SH-SY5Y (cell line): ENCODE data around the gene KRT37.

Source experiments
- GATA2 ChIP-seq: IDR thresholded peaks from 2 replicates; pipeline ENCODE4 v1.6.1; 2011; ENCODE audit warnings: mild to moderate bottlenecking, low read depth, low read length
- GATA3 ChIP-seq: IDR thresholded peaks from 2 replicates; pipeline ENCODE4 v1.6.1; 2011; ENCODE audit warnings: low read depth, mild to moderate bottlenecking, low read length, moderate library complexity

The KRT37 gene

GRCh38 chr17:41444186-41444585, 19.8 kb upstream of the KRT37 start:
- TF ChIP-seq GATA2: no peak
- no peak for TF ChIP-seq GATA3

GRCh38 chr17:41442739-41443138, 18.4 kb upstream of the KRT37 start:
- TF ChIP-seq GATA2 (no peak), GATA3 (no peak)

GRCh38 chr17:41440531-41441033, 16.2 kb upstream of the KRT37 start, which contains the start of gene KRT38:
KRT38 (minus strand) TSS chr17:41440983; CDS start chr17:41440921, 62 bp downstream.
- TF ChIP-seq GATA2 (no peak), GATA3 (no peak)

DNA sequence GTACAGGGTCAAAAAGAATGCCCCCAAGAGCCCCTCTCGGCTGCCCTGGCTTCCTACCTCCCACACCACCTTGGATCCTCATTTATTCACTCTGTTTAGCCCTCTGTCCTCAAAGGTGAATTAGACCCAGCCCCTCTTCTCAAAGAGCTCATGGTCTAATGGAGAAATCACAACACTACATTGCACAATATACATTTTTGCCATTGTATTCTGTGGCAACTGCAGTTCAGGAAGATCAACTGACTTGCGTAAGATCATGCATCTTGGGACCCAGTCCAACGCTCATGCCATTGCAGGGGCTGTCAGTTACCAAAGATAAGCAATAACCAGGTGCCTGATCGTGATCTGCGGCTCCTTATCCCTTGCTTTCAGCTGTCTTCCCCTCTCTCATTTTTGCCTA, 15.0 kb upstream of the KRT37 start:
- TF ChIP-seq GATA3 (no peak), GATA2 (no peak)

DNA sequence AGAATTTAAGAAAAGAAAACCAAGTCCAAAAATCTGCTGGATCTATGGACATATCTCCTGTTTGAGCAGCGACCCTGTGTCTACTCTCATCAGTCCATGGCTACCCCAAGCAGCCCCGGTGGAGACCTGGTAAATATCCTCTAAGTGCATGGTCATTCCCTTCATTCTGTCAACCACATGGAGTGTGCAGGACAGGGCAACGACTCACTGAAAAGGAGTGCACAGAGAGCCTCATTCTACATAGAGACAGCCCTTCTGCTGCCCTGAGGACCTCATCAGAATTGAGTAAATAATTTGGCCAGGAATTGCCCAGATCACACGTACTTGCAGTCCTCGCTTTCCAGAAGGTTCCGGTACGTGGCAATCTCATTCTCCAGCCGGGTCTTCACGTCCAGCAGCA, 13.4 kb upstream of the KRT37 start:
- TF ChIP-seq GATA2 (no peak), GATA3 (no peak)

- TF ChIP-seq GATA2 (no peak), GATA3 (no peak)
Observed at GRCh38 chr17:41437254-41437653, 12.9 kb upstream of the KRT37 start.

DNA sequence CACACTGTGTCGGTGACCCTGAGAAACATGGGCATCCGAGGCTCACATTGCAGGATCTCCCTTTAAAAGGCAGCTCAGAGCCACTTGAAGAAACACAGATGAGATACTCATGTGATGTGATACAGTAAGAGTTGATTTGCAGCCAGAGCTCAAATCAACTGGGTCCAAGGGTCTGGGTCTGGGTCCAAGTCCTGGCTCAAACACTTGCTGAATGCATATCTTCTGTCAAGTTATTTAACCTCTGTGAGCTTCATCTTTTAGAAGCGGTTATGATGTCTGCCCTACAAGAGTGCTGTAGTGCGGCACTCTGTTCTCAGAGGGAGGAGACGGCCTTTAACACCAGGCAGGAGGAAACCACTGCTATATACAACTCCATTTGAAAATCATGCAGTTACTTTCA, 10.0 kb upstream of the KRT37 start:
- TF ChIP-seq GATA3 (no peak), GATA2 (no peak)

GRCh38 chr17:41434005-41434404, 9.6 kb upstream of the KRT37 start:
- TF ChIP-seq GATA3: no peak
- no peak for TF ChIP-seq GATA2

GRCh38 chr17:41433586-41433985, 9.2 kb upstream of the KRT37 start:
- TF ChIP-seq GATA3 (no peak), GATA2 (no peak)

DNA sequence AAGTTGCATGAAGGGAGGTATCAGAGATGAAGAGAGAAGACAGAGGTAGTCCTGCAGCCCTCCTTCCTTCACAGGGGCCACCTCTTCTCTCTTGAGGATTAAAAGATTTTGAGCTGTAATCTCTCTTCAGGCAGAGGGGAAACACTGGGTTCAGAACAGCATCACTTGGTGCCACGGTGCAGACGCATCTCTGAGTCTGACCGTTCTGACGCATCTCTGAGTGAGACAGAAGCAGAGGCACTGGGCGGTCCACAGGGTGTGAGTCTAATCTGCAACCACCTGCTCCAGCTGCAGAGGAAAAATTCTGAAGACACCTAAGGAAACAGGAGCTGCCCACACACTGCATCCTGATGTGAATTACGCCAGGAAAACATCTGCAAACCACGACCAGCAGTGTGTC, 5.3 kb upstream of the KRT37 start:
- TF ChIP-seq GATA2: no peak
- TF ChIP-seq GATA3: no peak

DNA sequence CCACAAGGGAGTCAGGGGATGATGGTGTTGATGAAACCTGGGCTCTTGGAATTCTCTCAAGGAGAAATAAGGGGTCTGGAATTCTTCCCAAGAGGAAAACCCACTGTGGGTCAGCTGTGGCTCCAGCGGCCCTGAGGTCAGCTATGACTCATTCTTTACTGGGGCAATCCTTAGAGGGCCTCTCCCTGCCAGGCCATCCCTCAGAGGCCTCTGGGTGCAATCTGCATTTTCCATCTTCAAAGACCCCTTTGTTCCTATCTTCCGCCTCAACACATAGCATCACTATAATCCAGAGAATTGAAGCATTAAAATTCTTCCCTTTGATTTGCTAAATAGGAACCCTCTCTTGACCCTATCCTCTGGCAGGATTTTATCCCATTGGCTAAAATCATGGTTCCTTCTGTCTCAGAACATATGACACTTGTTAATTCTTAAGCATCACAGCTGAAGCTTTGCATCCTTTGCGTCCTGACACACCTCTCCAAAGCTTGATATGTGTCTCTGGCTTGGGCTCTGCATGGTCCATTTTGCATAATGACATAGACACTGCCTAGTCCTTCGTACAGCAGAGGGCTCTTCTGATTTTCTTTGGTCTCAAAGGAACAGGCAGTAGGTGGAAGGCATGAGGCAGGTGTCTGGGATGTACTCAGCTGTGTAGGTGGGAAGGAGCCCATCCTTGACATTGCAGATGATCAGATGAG, 4.4 kb upstream of the KRT37 start:
- no peak for TF ChIP-seq GATA3
- no peak for TF ChIP-seq GATA2

DNA sequence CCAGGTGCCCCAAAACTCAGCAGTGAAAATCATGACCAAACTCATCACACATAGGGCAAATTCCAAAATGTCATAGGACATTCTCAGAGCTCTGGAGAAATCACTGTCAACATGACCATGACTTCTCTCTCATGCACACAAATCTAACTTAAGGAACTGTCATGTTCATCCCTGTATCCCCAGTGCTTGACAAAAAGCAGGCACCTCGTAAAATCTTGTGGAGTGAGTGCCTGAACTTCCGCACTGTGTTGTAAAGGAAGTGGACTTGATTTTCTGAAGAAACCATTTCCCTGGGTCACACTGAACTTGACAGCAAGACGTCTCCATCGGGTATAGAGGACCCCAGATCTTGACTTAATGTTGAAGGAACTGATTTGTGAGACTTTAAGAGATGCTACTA, 2.8 kb downstream of the KRT37 start:
- TF ChIP-seq GATA3 (no peak), GATA2 (no peak)

DNA sequence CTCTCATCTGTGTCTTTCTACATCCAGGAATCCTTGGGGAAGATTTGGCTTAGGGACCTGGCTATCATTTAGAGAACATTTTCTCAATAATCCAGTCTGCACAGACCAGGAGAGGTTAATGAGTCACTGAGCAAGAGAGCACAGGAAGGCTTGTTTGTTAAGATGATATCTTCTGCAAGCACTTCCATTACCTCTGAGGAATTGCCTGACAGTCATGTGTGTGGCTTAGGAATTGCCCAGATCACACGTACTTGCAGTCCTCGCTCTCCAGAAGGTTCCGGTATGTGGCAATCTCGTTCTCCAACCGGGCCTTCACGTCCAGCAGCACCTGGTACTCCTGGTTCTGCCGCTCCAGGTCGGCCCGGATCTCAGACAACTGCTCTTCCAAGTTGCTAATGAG, 3.3 kb downstream of the KRT37 start:
- no peak for TF ChIP-seq GATA2
- TF ChIP-seq GATA3: no peak

DNA sequence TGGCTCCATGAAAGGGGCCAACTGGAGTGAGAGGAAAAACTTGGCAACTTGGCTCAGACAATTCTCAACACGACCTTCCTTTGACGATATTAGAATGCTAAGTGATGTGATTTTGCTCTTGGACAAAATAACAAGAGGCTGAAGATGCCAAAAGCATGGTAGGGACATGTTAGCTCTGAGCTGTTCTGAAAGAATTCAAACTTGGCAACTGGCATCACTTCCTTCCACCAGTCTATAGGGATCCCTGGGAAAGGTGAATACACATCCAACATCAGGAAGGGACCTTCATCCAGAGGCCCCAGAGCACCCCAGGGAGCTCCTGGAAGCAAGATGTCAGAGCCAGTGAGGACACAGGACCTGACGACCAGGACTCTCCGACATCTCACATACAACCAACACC, 4.3 kb downstream of the KRT37 start:
- TF ChIP-seq GATA3 (no peak), GATA2 (no peak)

DNA sequence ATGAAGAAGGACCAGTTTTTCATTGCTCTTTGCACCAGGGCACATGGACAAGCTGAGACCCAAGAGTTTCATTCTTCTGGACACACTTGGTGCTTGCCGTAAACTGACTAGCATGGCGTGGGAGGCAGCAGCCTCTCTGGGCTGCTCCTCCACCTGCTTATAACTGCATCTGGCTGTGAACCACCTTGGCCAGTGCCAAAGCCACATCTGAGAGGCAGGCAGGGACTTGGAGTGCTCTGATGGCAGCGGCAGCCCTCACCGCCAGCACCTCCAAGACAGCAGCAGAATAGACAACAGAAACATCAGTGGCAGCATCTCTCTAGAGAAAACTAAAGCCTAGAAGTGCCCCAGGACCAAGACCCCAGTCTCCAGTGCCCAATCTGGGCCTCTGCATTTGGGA, 4.7 kb downstream of the KRT37 start:
- no peak for TF ChIP-seq GATA3
- no peak for TF ChIP-seq GATA2

GRCh38 chr17:41418116-41418860, 6.1 kb downstream of the KRT37 start:
- no peak for TF ChIP-seq GATA3
- no peak for TF ChIP-seq GATA2
